T-cell (primary cell): ENCODE data around the gene C2orf81. TPM values are rescaled to one million over a fixed set of nuclear protein-coding genes. Genes with fewer than 3 reads are reported as not detected.
A peak's percentile ranks its signal among the peaks of the same experiment; 100 is the strongest.
"Not testable (repeated sequence)": the region's sequence is repeated elsewhere in the genome, so short reads cannot be mapped to it uniquely, and the experiment has no call there.

Experiments
- ATAC-seq, 4 experiments: fragments of 200-7000 bp in 3 of 4; fragments of 150-1000 bp in 1 of 4; cut with Tn5 transposase; replicated peaks in 1 of 4; 1 replicate in 3 of 4; 2 replicates in 1 of 4; pipeline ENCODE4 v1.10.0; 2021; ENCODE audit warnings: moderate library complexity in 3 of 4, mild to moderate bottlenecking in 2 of 4, moderate number of reproducible peaks in 1 of 4
- CTCF ChIA-PET, 2 donors: fragments of 300-600 bp; sonication (Branson Sonifier 250); formaldehyde crosslinking; loops; one replicate each; lab custom pipeline; 2022; ENCODE audit warnings: antibody characterized with exemption in 2 of 2; lab: Charles Lee
- POLR2A ChIA-PET, 2 donors: fragments of 300-600 bp; sonication (Branson Sonifier 250); formaldehyde crosslinking; loops; one replicate each; lab custom pipeline; 2022; ENCODE audit warnings: antibody characterized with exemption in 2 of 2; lab: Charles Lee
- DNase-seq, 35 experiments: peaks; one replicate each; pipeline versions ENCODE4 v3.0.0 to v3.0.0-alpha.2; 2013 to 2023
- H3K27ac ChIP-seq: one replicate; pipeline ENCODE4 v1.5.1; 2013; ENCODE audit warnings: low read length
- H3K27me3 ChIP-seq, 2 experiments: replicated peaks in 1 of 2; 1 replicate in 1 of 2; 2 replicates in 1 of 2; pipeline versions ENCODE4 v1.6.1 to v1.7.0; 2013; ENCODE audit warnings: low read length in 1 of 2, mixed read lengths in 1 of 2; ENCODE audit not compliant: control insufficient read depth in 2 of 2, insufficient read depth in 2 of 2; ENCODE audit errors: extremely low read depth in 1 of 2
- H3K36me3 ChIP-seq, 2 donors: 1 replicate in 1 of 2; 2 replicates in 1 of 2; pipeline versions ENCODE4 v1.6.1 to v1.7.0; 2013; ENCODE audit warnings: low read length in 1 of 2; ENCODE audit not compliant: control insufficient read depth in 2 of 2, insufficient read depth in 1 of 2; ENCODE audit errors: extremely low read depth in 1 of 2
- H3K4me1 ChIP-seq, 2 experiments: 1 replicate in 1 of 2; 2 replicates in 1 of 2; pipeline versions ENCODE4 v1.6.1 to v1.7.0; 2013; ENCODE audit warnings: low read length in 2 of 2, mixed read lengths in 1 of 2; ENCODE audit not compliant: insufficient read depth in 2 of 2, control insufficient read depth in 1 of 2; ENCODE audit errors: extremely low read depth in 1 of 2
- H3K4me3 ChIP-seq, 2 donors: 1 replicate in 1 of 2; 2 replicates in 1 of 2; pipeline versions ENCODE4 v1.5.1 to v1.7.0; 2013; ENCODE audit warnings: mild to moderate bottlenecking in 2 of 2, low read length in 1 of 2, moderate library complexity in 1 of 2; ENCODE audit not compliant: control insufficient read depth in 1 of 2; ENCODE audit errors: extremely low read depth in 1 of 2
- H3K9me3 ChIP-seq: 2 replicates; pipeline ENCODE4 v1.7.0; 2013
- H3K27ac Mint-ChIP-seq, 2 donors: one replicate each; pipeline ENCODE4 v1.8.0; 2020 to 2021; ENCODE audit warnings: mild to moderate bottlenecking in 2 of 2, mixed read lengths in 2 of 2
- H3K27me3 Mint-ChIP-seq, 2 donors: one replicate each; pipeline ENCODE4 v1.8.0; 2021 to 2022; ENCODE audit warnings: mixed read lengths in 2 of 2
- H3K36me3 Mint-ChIP-seq: one replicate; pipeline ENCODE4 v1.8.0; 2021; ENCODE audit warnings: mixed read lengths
- H3K4me1 Mint-ChIP-seq, 3 donors: one replicate each; pipeline ENCODE4 v1.8.0; 2020 to 2022; ENCODE audit warnings: mixed read lengths in 3 of 3, mild to moderate bottlenecking in 1 of 3
- H3K4me3 Mint-ChIP-seq, 3 donors: one replicate each; pipeline ENCODE4 v1.8.0; 2020 to 2022; ENCODE audit warnings: mild to moderate bottlenecking in 3 of 3, mixed read lengths in 3 of 3, moderate library complexity in 3 of 3
- H3K9me3 Mint-ChIP-seq, 3 donors: one replicate each; pipeline ENCODE4 v1.8.0; 2020 to 2022; ENCODE audit warnings: mixed read lengths in 3 of 3
- WGBS: methylation state at CpG from one replicate; pipeline ENCODE4 v1.1.5; 2013; ENCODE audit warnings: missing lambda C conversion rate; ENCODE audit not compliant: insufficient coverage; 5-methylcytosine and 5-hydroxymethylcytosine counted together
- total RNA-seq, 35 experiments: library from RNA in 6 of 35; stranded (reverse) in 6 of 35; fragments of 120-200 nt in 1 of 35; gene quantifications; one replicate each; pipeline versions ENCODE4 v1.2.1 to v1.2.4 and lab custom pipeline; 2013 to 2026

Gene C2orf81
- total RNA-seq, 5 donors from 2014 or later (not counting 1 experiment from before 2014, with no cell fraction given), result 5.0 to 9.5 (median 7.5) TPM

GRCh38 chr2:74461187-74462053 is 40.0 kb upstream of the C2orf81 start:
- H3K27ac Mint-ChIP-seq, result no peak overlapping the region

GRCh38 chr2:74460187-74460586 is 38.8 kb upstream of the C2orf81 start:
- H3K36me3 Mint-ChIP-seq, H3K4me3 ChIP-seq, H3K9me3 ChIP-seq, DNase-seq, H3K27ac ChIP-seq, H3K27me3 Mint-ChIP-seq, ATAC-seq, H3K9me3 Mint-ChIP-seq, POLR2A ChIA-PET, H3K27me3 ChIP-seq, H3K27ac Mint-ChIP-seq: not testable (repeated sequence)
- H3K4me3 Mint-ChIP-seq, result peak overlapping the region; percentile 62 to 99 (median 93)
- 85% methylated on average over 3 of the region's 10 CpGs for WGBS
- CTCF ChIA-PET, result interaction anchor here in 1 of 2 donors (0.7 kb wide), 1 partner anchor 951 kb away, joined by 3 read pairs; no protein-coding TSS in a partner anchor
- peaks cover 58 to 67% (median 65%) of the 10 kb centered on the region in 3 donors for H3K4me1 Mint-ChIP-seq
- H3K4me1 ChIP-seq, result peaks cover 30 to 53% of the 10 kb centered on the region in 2 experiments
- peaks cover 6 to 24% of the 10 kb centered on the region in 2 donors for H3K36me3 ChIP-seq

More at GRCh38 chr2:74461187-74462053, 40.0 kb upstream of the C2orf81 start:
- WGBS, result 94% methylated on average over 24 of the region's 27 CpGs
- ChIA-PET POLR2A (interaction anchor here in 1 of 2 donors (0.6 kb wide), 1 partner anchor 447 kb away, joined by 4 read pairs; no protein-coding TSS in a partner anchor), CTCF (no interaction called here)
- H3K27me3 Mint-ChIP-seq, result no peaks in the 10 kb centered on the region
- no peak overlapping the region for H3K4me3 Mint-ChIP-seq
- no peaks in the 10 kb centered on the region for H3K9me3 ChIP-seq
- peaks cover 5% of the 10 kb centered on the region for H3K36me3 Mint-ChIP-seq
- no peak overlapping the region for H3K27ac ChIP-seq
- H3K27me3 ChIP-seq, result no peaks in the 10 kb centered on the region
- H3K4me3 ChIP-seq, result no peak overlapping the region
- DNase-seq, result no peak
- H3K4me1 Mint-ChIP-seq, result peaks cover 51 to 65% (median 62%) of the 10 kb centered on the region in 3 donors
- peaks cover 6 to 20% of the 10 kb centered on the region in 2 donors for H3K36me3 ChIP-seq
- H3K4me1 ChIP-seq, result peaks cover 23 to 48% of the 10 kb centered on the region in 2 experiments
- no peak for ATAC-seq
- H3K9me3 Mint-ChIP-seq, result no peaks in the 10 kb centered on the region

- H3K36me3 Mint-ChIP-seq, DNase-seq, ATAC-seq, H3K9me3 ChIP-seq, H3K27me3 Mint-ChIP-seq, H3K27ac ChIP-seq, H3K4me3 ChIP-seq, H3K9me3 Mint-ChIP-seq, H3K27me3 ChIP-seq: not testable (repeated sequence)
- 91% methylated on average over 11 of the region's 13 CpGs for WGBS
- Mint-ChIP-seq H3K27ac (peak overlapping the region; percentile 89 to 99), H3K4me3 (peak overlapping the region; percentile 93 to 99 (median 97)), H3K4me1 (peaks cover 62 to 72% (median 69%) of the 10 kb centered on the region in 3 donors)
- Histone ChIP-seq H3K36me3 (peaks cover 6 to 24% of the 10 kb centered on the region in 2 donors), H3K4me1 (peaks cover 32 to 54% of the 10 kb centered on the region in 2 experiments)
- POLR2A ChIA-PET, result interaction anchor here in 1 of 2 donors (1.7 kb wide), 1 partner anchor 9 kb away, joined by 5 read pairs; no protein-coding TSS in a partner anchor
- CTCF ChIA-PET, result interaction anchor here in 1 of 2 donors (0.5 to 1.9 kb wide), 3 partner anchors 8 to 14 kb away, joined by 3 to 13 read pairs (median 5); partner anchors contain the start of gene MRPL53
These were observed 38.2 kb upstream of the C2orf81 start for GRCh38 chr2:74459503-74460118.

- H3K27me3 Mint-ChIP-seq, result no peaks in the 10 kb centered on the region
- H3K4me1 Mint-ChIP-seq, result peaks cover 61 to 74% (median 66%) of the 10 kb centered on the region in 3 donors
- peak in 1 of 35 experiments; percentile 36 for DNase-seq
These were observed 37.5 kb upstream of the C2orf81 start for GRCh38 chr2:74458938-74459363.

GRCh38 chr2:74458132-74458937 is 36.9 kb upstream of the C2orf81 start, which contains the start of gene WBP1:
TSS of gene WBP1 (plus strand) at chr2:74458438. CDS start at chr2:74458603, 165 bp downstream.
- Mint-ChIP-seq H3K27me3 (no peaks in the 10 kb centered on the region), H3K4me3 (peak within 1 kb of the TSS; percentile 93 to 99 (median 97)), H3K4me1 (peaks cover 59 to 71% (median 64%) of the 10 kb centered on the region in 3 donors), H3K9me3 (no peaks in the 10 kb centered on the region), H3K36me3 (peaks cover 5% of the 10 kb centered on the region), H3K27ac (peak within 1 kb of the TSS; percentile 99)
- no peaks in the 10 kb centered on the region for H3K9me3 ChIP-seq
- ChIA-PET POLR2A (interaction anchor here (0.5 to 1.7 kb wide), 15 partner anchors 9 to 259 kb away, joined by 3 to 15 read pairs (median 4); partner anchors contain the start of genes C2orf81 (in 1 of the 2), CCDC142 (in 1 of the 2), MRPL53 (in 1 of the 2) and TTC31 (in 1 of the 2)), CTCF (interaction anchor here (0.5 to 1.9 kb wide), 10 partner anchors 10 to 395 kb away, joined by 3 to 14 read pairs (median 4); partner anchors contain the start of genes CCDC142 (in 1 of the 2), MRPL53 (in 1 of the 2) and TTC31 (in 1 of the 2))
- H3K36me3 ChIP-seq, result peaks cover 6 to 24% of the 10 kb centered on the region in 2 donors
- no peaks in the 10 kb centered on the region for H3K27me3 ChIP-seq
- peaks cover 32 to 44% of the 10 kb centered on the region in 2 experiments for H3K4me1 ChIP-seq
- H3K27ac ChIP-seq, result peak within 1 kb of the TSS; percentile 99
- ATAC-seq (peak; percentile 82 to 84 (median 82)), DNase-seq (peak; percentile 96 to 100 (median 100))
- peak within 1 kb of the TSS; percentile 93 to 96 for H3K4me3 ChIP-seq
- WGBS, result 2% methylated on average over 20 of the region's 38 CpGs

More at GRCh38 chr2:74458938-74459363, 37.5 kb upstream of the C2orf81 start:
- Mint-ChIP-seq H3K36me3 (peaks cover 5% of the 10 kb centered on the region), H3K9me3 (no peaks in the 10 kb centered on the region), H3K27ac (peak overlapping the region; percentile 99), H3K4me3 (peak overlapping the region; percentile 93 to 99 (median 97))
- 6% methylated on average over 2 of the region's 10 CpGs for WGBS
- Histone ChIP-seq H3K4me1 (peaks cover 32 to 47% of the 10 kb centered on the region in 2 experiments), H3K27ac (peak overlapping the region; percentile 99), H3K9me3 (no peaks in the 10 kb centered on the region), H3K27me3 (no peaks in the 10 kb centered on the region), H3K4me3 (peak overlapping the region; percentile 93 to 96), H3K36me3 (peaks cover 6 to 24% of the 10 kb centered on the region in 2 donors)
- ChIA-PET CTCF (interaction anchor here in 1 of 2 donors (0.5 to 1.9 kb wide), 8 partner anchors 9 to 73 kb away, joined by 3 to 14 read pairs (median 4); partner anchors contain the start of genes CCDC142, MRPL53 and TTC31), POLR2A (interaction anchor here (0.6 to 1.7 kb wide), 7 partner anchors 9 to 259 kb away, joined by 4 to 15 read pairs (median 4); partner anchors contain the start of gene MRPL53 (in 1 of the 2))
- no peak for ATAC-seq
